SU-DHL-6 (cell line): ENCODE results near the gene ABCC4.

Experiments used
- CTCF ChIP-seq: fragments of 200-600 bp; sonication (generic); IDR thresholded peaks from one replicate; pipeline ENCODE4 v1.5.1; 2017; ENCODE audit warnings: antibody characterized with exemption, mild to moderate bottlenecking, low read length, moderate library complexity; ENCODE audit not compliant: insufficient read depth, poor library complexity, severe bottlenecking
- EZH2phosphoT487 ChIP-seq: fragments of 200-600 bp; sonication (generic), shearing (Covaris generic); conservative IDR thresholded peaks from 2 replicates; pipeline ENCODE4 v1.6.1; 2018; ENCODE audit warnings: mild to moderate bottlenecking, antibody characterized with exemption, low read length, moderate library complexity, mixed read lengths

- TF ChIP-seq CTCF (no peak), EZH2phosphoT487 (no peak)
Observed at GRCh38 chr13:94988654-94989053, 312.6 kb downstream of the ABCC4 start.
